Coronary artery (tissue), 2 donors: ENCODE results near the gene MAD1L1.

Source experiments
- DNase-seq: peaks from one replicate; pipeline ENCODE4 v3.0.0-alpha.2; 2017; ENCODE audit warnings: low spot score
- H3K27ac ChIP-seq, 2 donors: fragments of 200-600 bp; sonication (generic); one replicate each; pipeline ENCODE4 v1.5.1; 2016 to 2019
- H3K4me3 ChIP-seq: fragments of 200-600 bp; sonication (generic); 2 replicates; pipeline ENCODE4 v1.5.1; 2016; ENCODE audit warnings: mild to moderate bottlenecking, moderate library complexity
- CTCF ChIP-seq: fragments of 200-600 bp; sonication (generic); IDR thresholded peaks from one replicate; pipeline ENCODE4 v1.5.1; 2019; ENCODE audit warnings: antibody characterized with exemption

Gene MAD1L1

DNA sequence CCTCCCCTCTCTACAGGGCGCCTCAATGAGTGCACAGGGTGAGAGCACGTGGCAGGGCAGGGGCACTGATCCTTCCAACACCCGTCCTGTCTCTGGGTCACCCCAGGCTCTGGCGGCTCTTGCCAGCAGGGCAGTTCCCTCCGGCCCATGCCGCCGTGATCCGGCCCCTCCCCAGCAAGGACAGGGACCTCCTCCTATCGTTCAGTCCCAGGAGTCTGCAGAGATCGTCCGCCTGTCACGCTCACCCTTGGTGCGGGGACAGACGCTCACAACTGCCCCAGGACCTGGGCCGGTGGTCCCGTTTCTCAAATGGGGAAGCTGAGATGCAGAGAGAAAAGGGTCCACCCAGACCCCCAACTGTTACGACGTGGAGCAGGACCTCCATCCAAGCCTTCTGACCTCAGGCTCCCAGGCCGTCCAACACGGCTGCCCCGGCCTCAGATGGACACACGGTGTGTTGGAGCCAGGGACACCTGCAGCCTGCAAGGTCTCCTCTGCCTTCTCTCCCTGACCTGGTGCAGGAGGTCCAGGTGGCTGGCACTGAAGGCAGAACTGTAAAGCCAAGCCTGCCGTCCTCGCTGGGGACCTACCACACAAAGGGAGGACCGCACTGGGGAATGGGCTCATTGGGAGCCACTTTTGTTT is 313.7 kb downstream of the MAD1L1 start:
- no peak for DNase-seq
- Histone ChIP-seq H3K4me3 (no peak overlapping the region), H3K27ac (no peak overlapping the region)
- no peak for TF ChIP-seq CTCF

DNA sequence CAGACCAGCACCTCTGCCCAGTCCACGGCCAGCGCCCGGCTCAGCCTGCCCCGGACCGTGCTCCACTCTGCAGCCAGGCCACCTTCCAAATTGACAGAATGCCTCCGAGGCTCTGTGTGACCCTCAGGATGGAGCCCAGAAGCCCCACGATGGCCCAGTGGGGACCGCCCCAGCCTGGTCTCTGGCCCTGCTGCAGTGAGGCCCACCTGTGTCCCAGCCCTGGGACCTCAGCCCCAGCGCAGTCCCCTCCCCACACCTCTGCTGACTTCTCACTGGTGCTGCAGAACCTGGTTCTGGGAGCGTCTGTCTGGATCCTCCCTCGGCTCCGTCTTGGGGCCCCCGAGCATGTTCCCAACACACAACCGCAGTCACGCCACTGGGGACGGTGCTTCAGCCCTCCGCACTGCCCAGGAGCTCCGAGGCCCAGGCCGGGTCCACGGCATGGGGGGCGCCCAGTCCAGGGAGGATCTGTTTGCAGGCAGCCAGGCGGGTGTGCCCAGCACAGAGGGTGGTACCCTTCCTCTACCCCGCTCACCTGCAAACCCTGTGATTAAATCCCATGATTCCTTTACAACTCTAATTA is 314.6 kb downstream of the MAD1L1 start:
- H3K27ac ChIP-seq, result no peak overlapping the region
- DNase-seq, result no peak
- no peak overlapping the region for H3K4me3 ChIP-seq
- no peak for TF ChIP-seq CTCF

- Histone ChIP-seq H3K27ac (no peak overlapping the region), H3K4me3 (no peak overlapping the region)
- no peak for DNase-seq
- no peak for TF ChIP-seq CTCF
Observed at GRCh38 chr7:1917221-1918062, 315.3 kb downstream of the MAD1L1 start.

DNA sequence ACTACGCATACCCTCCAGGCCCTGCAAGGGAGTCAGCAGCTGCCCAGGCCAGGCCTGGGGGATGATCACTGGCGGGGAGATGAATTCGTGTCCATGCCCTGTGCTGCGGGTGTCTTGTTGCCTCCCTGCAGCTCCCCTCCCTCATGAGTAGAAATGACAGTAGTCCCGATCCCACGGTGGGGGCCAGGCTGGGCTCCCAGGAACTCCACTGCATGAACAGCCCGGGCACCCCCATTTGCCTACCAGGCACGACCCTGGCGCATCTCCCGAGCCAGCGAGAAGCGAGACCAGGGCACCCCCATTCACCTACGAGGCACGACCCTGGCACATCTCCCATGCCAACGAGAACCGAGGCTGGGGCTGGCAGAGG is 316.2 kb downstream of the MAD1L1 start:
- DNase-seq, result no peak
- H3K27ac ChIP-seq, result no peak overlapping the region
- no peak for TF ChIP-seq CTCF
- no peak overlapping the region for H3K4me3 ChIP-seq

GRCh38 chr7:1915956-1916600 is 316.7 kb downstream of the MAD1L1 start:
- no peak for TF ChIP-seq CTCF
- no peak for DNase-seq
- Histone ChIP-seq H3K4me3 (no peak overlapping the region), H3K27ac (no peak overlapping the region)

- DNase-seq, result no peak
- Histone ChIP-seq H3K4me3 (no peak overlapping the region), H3K27ac (no peak overlapping the region)
- TF ChIP-seq CTCF, result no peak
Observed at GRCh38 chr7:1915326-1915725, 317.4 kb downstream of the MAD1L1 start.
